Pancreas (tissue), 10 donors: ENCODE results near the gene ARHGAP26. TPM values are rescaled to one million over a fixed set of nuclear protein-coding genes. Genes with fewer than 3 reads are reported as not detected.
A peak's percentile ranks its signal among the peaks of the same experiment; 100 is the strongest.

Source experiments
- ATAC-seq, 4 donors: fragments of 200-7000 bp; cut with Tn5 transposase; one replicate each; pipeline versions ENCODE4 v1.8.0 to v1.9.1; 2020; ENCODE audit warnings: mild to moderate bottlenecking in 4 of 4, moderate library complexity in 4 of 4
- DNase-seq, 6 donors: peaks; one replicate each; pipeline ENCODE4 v3.0.0-alpha.2; 2020
- FAIRE-seq: peaks from 2 replicates; lab custom pipeline; 2012; peaks lifted over from hg19 to GRCh38; lab: Jason Lieb, UNC
- H3K27ac ChIP-seq, 4 donors: fragments of 200-600 bp; sonication (generic); 1 replicate in 3 of 4; 2 replicates in 1 of 4; pipeline versions ENCODE4 v1.5.0 to v1.8.0; 2020
- H3K27me3 ChIP-seq, 4 donors: fragments of 200-600 bp; one replicate each; pipeline ENCODE4 v1.8.0; 2021
- H3K36me3 ChIP-seq, 3 donors: fragments of 200-600 bp; sonication (generic) in 1 of 3; one replicate each; pipeline versions ENCODE4 v1.5.0 to v1.8.0; 2020 to 2021
- H3K4me1 ChIP-seq, 3 donors: fragments of 200-600 bp; one replicate each; pipeline ENCODE4 v1.8.0; 2021
- H3K4me3 ChIP-seq, 4 donors: fragments of 200-600 bp; sonication (generic) in 2 of 4; one replicate each; pipeline versions ENCODE4 v1.5.0 to v1.8.0; 2020 to 2021
- H3K9me3 ChIP-seq, 4 donors: fragments of 200-600 bp; one replicate each; pipeline ENCODE4 v1.8.0; 2021
- WGBS, 2 donors: extraction: QIAGEN DNeasy Blood & Tissue Kit; methylation state at CpG; one replicate each; pipeline ENCODE4 v1.1.7; 2013; 5-methylcytosine and 5-hydroxymethylcytosine counted together
- intact Hi-C, 3 donors: fragments of 100-400 bp; cut with DNase I; formaldehyde crosslinking; loops; one replicate each; pipeline versions ENCODE4 v1.11.1 to v1.14.2; 2022
- polyA plus RNA-seq, 2 donors: library from polyadenylated mRNA; stranded (reverse); fragments of 200-250 nt; gene quantifications; one replicate each; pipeline ENCODE4 v1.2.3, GENCODE V29; 2013
- total RNA-seq, 6 donors: library from RNA; stranded (reverse); fragmentation: NEBNext Ultra II Directional in 4 of 6; extraction: Animal tissue kit (Norgen Biotek cat#: 25700) in 4 of 6; gene quantifications; one replicate each; pipeline versions ENCODE4 v1.2.1 to v1.2.4, GENCODE V29; 2021 to 2023
- TF ChIP-seq, protein P1 (sequence below), 4 donors: fragments of 200-600 bp; sonication (generic) in 3 of 4; IDR thresholded peaks; one replicate each; pipeline versions ENCODE4 v1.5.0 to v1.8.0; 2021; ENCODE audit warnings: antibody characterized with exemption in 4 of 4
- donor health status: healthy with polysubstance abuse.
- donor health status: DM: no; HTN: no; CAD: no; lungs with moderate emphysema.
- donor health status: DM: no; HTN: no; CAD: no.
- donor health status: control.
- donor health status: control.
- donor health status: Bipolar disorder and iron deficiency.
- donor health status: DM: yes; HTN: yes; CAD: no.
- donor health status: DM: no; HTN: no; CAD: no.
- donor health status: DM: no; HTN: no; CAD: no.
- donor health status: DM: yes; HTN: yes; CAD: no.

Gene ARHGAP26
- total and polyA plus RNA-seq, 8 donors = 3.0 to 28.1 (median 10.3) TPM

GRCh38 chr5:142827934-142828576 lies 57.9 kb downstream of the ARHGAP26 start:
- 85% methylated on average over 6 of the region's 6 CpGs for WGBS, 2 donors
- TF ChIP-seq, protein P1, sequence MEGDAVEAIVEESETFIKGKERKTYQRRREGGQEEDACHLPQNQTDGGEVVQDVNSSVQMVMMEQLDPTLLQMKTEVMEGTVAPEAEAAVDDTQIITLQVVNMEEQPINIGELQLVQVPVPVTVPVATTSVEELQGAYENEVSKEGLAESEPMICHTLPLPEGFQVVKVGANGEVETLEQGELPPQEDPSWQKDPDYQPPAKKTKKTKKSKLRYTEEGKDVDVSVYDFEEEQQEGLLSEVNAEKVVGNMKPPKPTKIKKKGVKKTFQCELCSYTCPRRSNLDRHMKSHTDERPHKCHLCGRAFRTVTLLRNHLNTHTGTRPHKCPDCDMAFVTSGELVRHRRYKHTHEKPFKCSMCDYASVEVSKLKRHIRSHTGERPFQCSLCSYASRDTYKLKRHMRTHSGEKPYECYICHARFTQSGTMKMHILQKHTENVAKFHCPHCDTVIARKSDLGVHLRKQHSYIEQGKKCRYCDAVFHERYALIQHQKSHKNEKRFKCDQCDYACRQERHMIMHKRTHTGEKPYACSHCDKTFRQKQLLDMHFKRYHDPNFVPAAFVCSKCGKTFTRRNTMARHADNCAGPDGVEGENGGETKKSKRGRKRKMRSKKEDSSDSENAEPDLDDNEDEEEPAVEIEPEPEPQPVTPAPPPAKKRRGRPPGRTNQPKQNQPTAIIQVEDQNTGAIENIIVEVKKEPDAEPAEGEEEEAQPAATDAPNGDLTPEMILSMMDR (IDR thresholded peaks at IDR 0.05) = no peak
- Histone ChIP-seq H3K4me3 (no peak overlapping the region), H3K27me3 (no peaks in the 10 kb centered on the region), H3K9me3 (no peaks in the 10 kb centered on the region), H3K36me3 (no peaks in the 10 kb centered on the region), H3K27ac (peak overlapping the region in 2 of 4 donors; percentile 65 to 77), H3K4me1 (peaks cover 0 to 27% (median 6%) of the 10 kb centered on the region in 3 donors)
- FAIRE-seq (no peak), DNase-seq (no peak), ATAC-seq (no peak)
- intact Hi-C loops = no loop called here

GRCh38 chr5:142828797-142829535 lies 58.8 kb downstream of the ARHGAP26 start:
- H3K27me3 ChIP-seq = no peaks in the 10 kb centered on the region
- peaks cover 0 to 27% (median 6%) of the 10 kb centered on the region in 3 donors for H3K4me1 ChIP-seq
- TF ChIP-seq, protein P1 (IDR thresholded peaks at IDR 0.05) = no peak
- peak overlapping the region in 1 of 4 donors; percentile 77 for H3K27ac ChIP-seq
- peak in 3 of 4 donors; percentile 5 to 52 (median 17) for ATAC-seq
- H3K4me3 ChIP-seq = no peak overlapping the region
- intact Hi-C loops = no loop called here
- H3K36me3 ChIP-seq = no peaks in the 10 kb centered on the region
- WGBS, 2 donors = 81 to 84% methylated on average over 5 of the region's 5 CpGs
- no peaks in the 10 kb centered on the region for H3K9me3 ChIP-seq
- no peak for FAIRE-seq
- no peak for DNase-seq

- Histone ChIP-seq H3K9me3 (no peaks in the 10 kb centered on the region), H3K27me3 (no peaks in the 10 kb centered on the region), H3K27ac (no peak overlapping the region), H3K36me3 (no peaks in the 10 kb centered on the region), H3K4me1 (peaks cover 0 to 24% (median 6%) of the 10 kb centered on the region in 3 donors), H3K4me3 (no peak overlapping the region)
- DNase-seq (no peak), ATAC-seq (no peak), FAIRE-seq (peak; percentile 34)
- TF ChIP-seq, protein P1 (IDR thresholded peaks at IDR 0.05) = no peak
- intact Hi-C loops = no loop called here
- WGBS, 2 donors = 69 to 79% methylated on average over 2 of the region's 2 CpGs
These were observed 59.6 kb downstream of the ARHGAP26 start for GRCh38 chr5:142829801-142830220.

DNA sequence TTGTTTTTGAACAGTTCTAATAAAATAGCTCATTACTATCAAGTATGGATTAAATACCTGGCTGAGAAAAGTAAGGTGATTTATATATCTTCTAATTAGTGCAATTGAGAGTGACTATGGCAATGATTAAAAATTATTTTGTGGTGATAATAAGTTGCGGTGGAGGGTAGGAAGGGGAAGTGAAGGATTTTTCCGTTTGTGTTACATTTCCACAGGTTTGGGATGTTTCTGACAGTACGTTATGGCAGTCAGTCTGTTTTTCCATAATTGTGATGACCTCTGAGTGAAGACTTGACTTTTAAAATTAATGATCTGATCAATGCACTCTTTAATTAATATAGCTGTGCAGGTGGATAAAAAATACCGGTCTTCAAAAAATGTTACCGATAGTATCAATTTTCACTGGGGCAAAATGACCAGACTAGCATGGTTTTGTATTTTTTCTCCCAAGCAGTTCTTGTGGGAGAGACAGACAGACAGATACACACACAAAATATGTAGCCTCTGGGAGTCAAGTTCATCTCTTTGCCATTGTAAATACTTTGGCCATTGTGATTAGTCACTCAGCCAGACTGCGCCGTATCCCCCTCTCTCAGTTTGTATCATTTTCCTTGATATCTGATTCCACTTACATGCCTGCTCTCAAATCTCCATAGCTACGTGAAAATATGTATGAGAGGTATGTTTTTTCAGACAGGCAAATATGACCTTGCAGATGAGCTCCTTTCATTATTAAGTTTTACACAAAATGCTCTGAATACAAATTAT lies 60.2 kb downstream of the ARHGAP26 start:
- 86 to 90% methylated on average over 8 of the region's 8 CpGs for WGBS, 2 donors
- TF ChIP-seq, protein P1 (IDR thresholded peaks at IDR 0.05) = no peak
- Histone ChIP-seq H3K4me3 (no peak overlapping the region), H3K9me3 (no peaks in the 10 kb centered on the region), H3K27ac (no peak overlapping the region), H3K27me3 (no peaks in the 10 kb centered on the region), H3K36me3 (no peaks in the 10 kb centered on the region), H3K4me1 (peaks cover 0 to 18% (median 6%) of the 10 kb centered on the region in 3 donors)
- no peak for DNase-seq
- FAIRE-seq = no peak
- no peak for ATAC-seq
- intact Hi-C loops = no loop called here
